Rectal smooth muscle tissue (tissue), 1 donor: Measurements from ENCODE around the gene AXIN2.
"Not testable (repeated sequence)": the region's sequence is repeated elsewhere in the genome, so short reads cannot be mapped to it uniquely, and the experiment has no call there.

Source experiments
- H3K27ac ChIP-seq: one replicate; pipeline ENCODE4 v1.7.0; 2013; ENCODE audit warnings: low read depth, low read length, inconsistent platforms
- H3K27me3 ChIP-seq: one replicate; pipeline ENCODE4 v1.7.0; 2013; ENCODE audit warnings: low read length; ENCODE audit not compliant: control insufficient read depth, insufficient read depth
- H3K36me3 ChIP-seq: one replicate; pipeline ENCODE4 v1.7.0; 2013; ENCODE audit warnings: low read length; ENCODE audit not compliant: control insufficient read depth, insufficient read depth
- H3K4me1 ChIP-seq: one replicate; pipeline ENCODE4 v1.7.0; 2013; ENCODE audit warnings: low read length; ENCODE audit not compliant: control insufficient read depth, insufficient read depth
- H3K4me3 ChIP-seq: one replicate; pipeline ENCODE4 v1.7.0; 2013; ENCODE audit warnings: low read length
- H3K9ac ChIP-seq: one replicate; pipeline ENCODE4 v1.7.0; 2013; ENCODE audit warnings: low read length

The AXIN2 gene

GRCh38 chr17:65514082-65514481 is 47.4 kb downstream of the AXIN2 start:
- Histone ChIP-seq H3K36me3 (no peaks in the 10 kb centered on the region), H3K9ac (no peak overlapping the region), H3K27me3 (no peaks in the 10 kb centered on the region), H3K4me3 (no peak overlapping the region), H3K4me1 (peaks cover 7% of the 10 kb centered on the region), H3K27ac (no peak overlapping the region)

GRCh38 chr17:65511316-65511715 is 50.1 kb downstream of the AXIN2 start:
- H3K36me3 ChIP-seq, result no peaks in the 10 kb centered on the region
- no peak overlapping the region for H3K9ac ChIP-seq
- H3K4me1 ChIP-seq, result peaks cover 7% of the 10 kb centered on the region
- no peak overlapping the region for H3K4me3 ChIP-seq
- H3K27me3 ChIP-seq, result no peaks in the 10 kb centered on the region
- H3K27ac ChIP-seq, result no peak overlapping the region

GRCh38 chr17:65509032-65509431 is 52.4 kb downstream of the AXIN2 start:
- H3K4me1 ChIP-seq, result no peaks in the 10 kb centered on the region
- no peak overlapping the region for H3K4me3 ChIP-seq
- H3K36me3 ChIP-seq, result no peaks in the 10 kb centered on the region
- no peak overlapping the region for H3K27ac ChIP-seq
- H3K9ac ChIP-seq, result no peak overlapping the region
- no peaks in the 10 kb centered on the region for H3K27me3 ChIP-seq

DNA sequence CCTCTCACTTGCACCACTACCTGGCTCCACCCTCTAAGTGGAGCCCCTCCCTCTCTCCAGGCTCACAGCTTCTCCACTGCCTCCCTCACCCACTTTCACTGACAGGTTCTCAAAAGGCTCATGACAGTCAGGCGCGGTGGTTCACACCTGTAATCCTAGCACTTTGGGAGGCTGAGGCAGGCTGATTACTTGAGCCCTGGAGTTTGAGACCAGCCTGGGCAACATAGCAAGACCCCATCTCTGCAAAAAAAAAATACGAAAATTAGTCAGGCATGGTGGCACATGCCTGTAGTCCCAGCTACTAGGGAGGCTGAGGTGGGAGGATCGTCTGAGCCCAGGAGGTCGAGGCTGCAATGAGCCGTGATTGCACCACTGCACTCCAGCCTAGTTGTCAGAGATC is 56.8 kb downstream of the AXIN2 start:
- not testable (repeated sequence) for H3K4me1 ChIP-seq, H3K9ac ChIP-seq, H3K27ac ChIP-seq, H3K4me3 ChIP-seq, H3K27me3 ChIP-seq, H3K36me3 ChIP-seq

DNA sequence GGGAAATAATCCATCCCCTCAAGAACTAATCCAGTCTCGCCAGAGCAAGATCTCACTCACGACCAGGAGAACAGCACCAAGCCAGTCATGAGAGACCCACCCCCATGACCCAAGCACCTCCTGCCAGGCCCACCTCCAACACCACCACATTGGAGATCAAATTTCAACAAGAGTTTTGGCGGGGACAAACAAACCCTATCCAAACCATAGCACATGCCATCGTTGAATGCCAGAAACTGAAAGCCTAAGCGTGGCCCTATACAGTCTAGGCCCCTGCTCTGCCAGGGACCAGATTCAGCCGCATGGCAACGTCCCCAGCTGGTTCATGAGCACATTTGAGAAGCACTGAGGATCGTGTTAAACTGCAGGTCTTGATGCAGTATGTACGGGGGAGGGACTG is 57.3 kb downstream of the AXIN2 start:
- no peaks in the 10 kb centered on the region for H3K27me3 ChIP-seq
- no peak overlapping the region for H3K27ac ChIP-seq
- H3K9ac ChIP-seq, result no peak overlapping the region
- no peaks in the 10 kb centered on the region for H3K4me1 ChIP-seq
- H3K36me3 ChIP-seq, result no peaks in the 10 kb centered on the region
- H3K4me3 ChIP-seq, result no peak overlapping the region

DNA sequence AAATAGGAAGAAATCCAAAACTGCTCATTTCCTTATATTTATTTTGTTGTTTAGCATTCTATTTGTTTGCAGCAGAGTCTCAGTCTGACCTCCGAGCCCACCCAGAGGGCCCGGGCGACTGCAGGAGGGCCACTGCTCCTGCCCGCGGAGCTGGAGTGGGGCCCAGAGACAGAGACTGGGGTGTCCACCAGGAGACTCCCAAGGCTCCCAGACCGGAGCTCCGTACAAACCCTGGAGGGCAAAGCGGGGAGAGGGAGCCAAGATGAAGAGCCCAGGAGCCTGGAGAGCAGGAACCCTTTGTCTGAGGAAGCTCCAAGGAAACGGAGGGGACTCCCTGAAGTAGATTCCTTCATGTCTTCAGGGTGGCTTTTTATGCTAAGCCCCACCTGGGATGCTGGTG is 57.9 kb downstream of the AXIN2 start:
- no peaks in the 10 kb centered on the region for H3K27me3 ChIP-seq

DNA sequence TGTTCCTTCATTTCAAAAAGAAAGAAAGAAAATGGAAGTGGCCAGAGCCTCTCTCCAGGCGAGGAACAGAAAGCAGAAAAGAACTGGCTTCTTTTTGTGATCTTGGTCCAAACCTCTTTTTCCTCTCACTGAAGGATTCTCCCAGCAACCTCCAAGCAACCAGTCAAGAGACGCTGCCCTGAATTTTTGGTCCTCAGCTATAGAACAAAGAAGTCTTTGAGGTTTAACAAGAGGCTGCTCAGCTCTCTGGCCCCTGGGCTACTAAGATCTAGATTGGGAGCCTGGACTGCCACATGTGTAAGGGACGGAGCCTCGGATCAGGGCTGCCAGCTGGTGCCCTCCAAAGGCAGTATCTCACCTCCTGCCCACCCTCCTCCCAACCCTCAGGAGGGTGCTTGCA is 62.6 kb downstream of the AXIN2 start:
- Histone ChIP-seq H3K27ac (no peak overlapping the region), H3K27me3 (no peaks in the 10 kb centered on the region), H3K4me1 (no peaks in the 10 kb centered on the region), H3K4me3 (no peak overlapping the region), H3K36me3 (no peaks in the 10 kb centered on the region), H3K9ac (no peak overlapping the region)

More for the DNA sequence above, 57.9 kb downstream of the AXIN2 start:
- H3K4me1 ChIP-seq, result no peaks in the 10 kb centered on the region
- no peak overlapping the region for H3K4me3 ChIP-seq
- H3K36me3 ChIP-seq, result no peaks in the 10 kb centered on the region
- H3K9ac ChIP-seq, result no peak overlapping the region
- H3K27ac ChIP-seq, result no peak overlapping the region

DNA sequence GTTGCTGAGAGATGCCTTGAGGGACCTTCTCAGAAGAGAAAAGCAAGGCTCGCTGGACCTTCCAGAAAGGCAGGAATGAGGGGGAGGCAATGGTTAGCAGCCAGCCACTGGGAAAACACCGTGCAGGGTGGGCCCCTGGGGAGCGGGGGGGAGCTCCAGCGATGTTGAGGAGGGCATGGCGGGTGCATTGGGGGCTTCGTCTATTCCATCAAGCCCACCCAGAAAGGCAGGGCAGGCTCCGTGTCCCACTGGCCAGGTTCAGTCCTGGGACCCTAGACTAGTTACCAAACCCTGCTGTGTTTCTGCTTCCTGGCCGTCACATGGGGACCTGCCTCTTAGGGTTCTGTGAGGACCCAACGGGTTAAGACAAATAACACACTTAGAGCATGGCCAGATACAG is 64.6 kb downstream of the AXIN2 start:
- Histone ChIP-seq H3K9ac (no peak overlapping the region), H3K27ac (no peak overlapping the region), H3K4me1 (no peaks in the 10 kb centered on the region), H3K27me3 (no peaks in the 10 kb centered on the region), H3K36me3 (no peaks in the 10 kb centered on the region), H3K4me3 (no peak overlapping the region)

DNA sequence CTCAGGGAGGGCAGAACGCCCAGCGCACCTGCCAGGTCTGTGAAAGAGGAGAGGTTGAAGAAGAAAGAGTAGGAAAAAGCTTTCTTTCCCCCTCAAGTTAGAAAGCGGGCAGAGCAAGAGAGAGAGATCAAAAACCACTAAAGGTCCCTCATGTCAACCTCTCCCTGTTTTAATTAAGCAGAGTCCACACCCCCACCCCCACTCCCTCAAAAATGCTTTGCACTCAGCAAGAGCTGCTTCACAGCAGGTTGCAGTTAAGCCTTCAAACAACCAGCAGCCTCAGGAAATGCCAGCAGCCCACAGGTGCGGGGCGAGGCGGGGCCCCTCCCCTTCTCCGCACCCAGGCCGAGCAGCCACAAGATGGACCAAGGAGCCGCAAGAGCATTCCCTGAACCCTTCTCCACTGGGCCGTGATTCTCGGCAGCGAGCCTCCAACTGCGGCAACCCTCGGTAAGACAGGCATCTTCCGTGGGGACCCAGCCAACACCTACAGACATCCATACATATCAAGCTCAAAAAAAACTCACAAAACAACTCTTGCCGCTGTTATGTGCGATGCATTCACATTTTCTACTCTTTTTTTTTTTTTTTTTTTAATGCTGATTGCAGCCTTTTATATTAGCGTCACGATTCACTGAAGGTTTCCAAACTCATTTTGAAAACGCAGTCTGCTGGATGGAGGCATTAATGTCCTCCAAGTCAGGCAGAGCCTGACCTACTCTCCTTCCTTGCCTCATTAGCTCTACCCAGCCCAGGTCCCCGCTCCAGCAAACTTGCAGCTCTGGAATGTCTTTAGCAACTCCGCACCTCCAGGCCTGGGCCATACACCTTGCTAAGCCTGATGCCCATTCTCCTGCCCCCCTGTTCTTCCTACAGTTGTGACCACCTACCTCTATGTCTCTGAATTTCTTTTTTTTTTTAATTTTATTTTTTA is 66.1 kb downstream of the AXIN2 start:
- Histone ChIP-seq H3K4me3 (no peak overlapping the region), H3K4me1 (no peaks in the 10 kb centered on the region), H3K27ac (no peak overlapping the region), H3K9ac (no peak overlapping the region), H3K36me3 (no peaks in the 10 kb centered on the region), H3K27me3 (no peaks in the 10 kb centered on the region)

DNA sequence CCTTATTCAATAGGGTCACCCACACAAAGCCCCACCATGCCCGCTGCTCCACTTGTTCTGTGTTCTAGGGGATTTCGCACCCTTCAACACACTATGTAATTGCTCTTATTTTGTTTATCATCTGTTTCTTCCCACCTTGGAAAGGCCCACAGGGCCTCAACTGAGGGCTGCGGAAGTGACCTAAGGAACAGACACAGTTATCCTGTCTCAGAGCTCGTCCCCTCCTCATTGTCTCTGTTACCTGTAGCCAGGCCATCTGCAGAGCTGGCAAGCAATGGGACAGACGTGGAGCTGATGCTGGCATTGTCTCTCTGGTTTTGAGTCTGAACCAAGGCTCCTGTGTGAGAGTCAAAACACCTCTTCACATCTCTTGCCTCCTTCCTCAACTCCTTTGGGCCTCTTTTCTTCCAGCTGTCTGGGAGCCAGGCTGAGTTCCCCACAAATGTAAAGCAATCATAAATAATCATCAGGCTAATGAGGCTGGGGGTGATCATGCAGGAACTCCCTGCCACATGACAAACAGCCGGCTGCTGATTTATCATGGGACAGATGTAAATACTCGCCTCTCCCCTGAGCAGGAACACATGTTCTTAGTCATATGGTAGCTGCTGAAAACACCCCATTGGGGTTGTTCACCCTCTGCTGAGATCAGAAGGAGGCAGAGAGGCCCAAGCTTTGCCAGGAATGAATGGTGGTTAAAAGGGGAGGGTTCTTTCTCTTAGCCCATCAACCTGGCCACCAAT is 71.9 kb downstream of the AXIN2 start:
- no peak overlapping the region for H3K9ac ChIP-seq
- no peaks in the 10 kb centered on the region for H3K4me1 ChIP-seq
- no peak overlapping the region for H3K4me3 ChIP-seq
- H3K27me3 ChIP-seq, result no peaks in the 10 kb centered on the region
- H3K36me3 ChIP-seq, result no peaks in the 10 kb centered on the region
- no peak overlapping the region for H3K27ac ChIP-seq

DNA sequence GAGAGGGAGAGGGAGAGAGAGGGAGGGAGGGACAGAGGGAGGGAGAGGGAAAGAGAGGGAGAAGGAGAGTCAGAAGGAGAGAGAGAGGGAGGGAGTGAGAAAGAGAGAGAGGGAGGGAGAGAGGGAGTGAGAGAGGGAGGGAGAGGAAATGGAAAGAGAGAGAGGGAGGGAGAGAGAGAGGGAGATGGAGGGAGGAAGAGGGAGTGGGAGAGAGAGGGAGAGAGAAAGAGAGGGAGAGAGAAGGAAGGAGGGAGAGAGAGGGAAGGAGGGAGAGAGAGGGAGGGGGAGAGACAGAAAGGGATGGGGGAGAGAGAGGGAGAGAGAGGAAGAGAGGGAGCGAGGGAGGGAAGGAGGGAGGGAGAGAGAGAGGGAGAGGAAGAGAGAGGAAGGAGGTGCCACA is 72.8 kb downstream of the AXIN2 start:
- no peaks in the 10 kb centered on the region for H3K36me3 ChIP-seq
- no peaks in the 10 kb centered on the region for H3K4me1 ChIP-seq
- no peak overlapping the region for H3K4me3 ChIP-seq
- H3K27me3 ChIP-seq, result no peaks in the 10 kb centered on the region
- H3K9ac ChIP-seq, result no peak overlapping the region
- no peak overlapping the region for H3K27ac ChIP-seq

DNA sequence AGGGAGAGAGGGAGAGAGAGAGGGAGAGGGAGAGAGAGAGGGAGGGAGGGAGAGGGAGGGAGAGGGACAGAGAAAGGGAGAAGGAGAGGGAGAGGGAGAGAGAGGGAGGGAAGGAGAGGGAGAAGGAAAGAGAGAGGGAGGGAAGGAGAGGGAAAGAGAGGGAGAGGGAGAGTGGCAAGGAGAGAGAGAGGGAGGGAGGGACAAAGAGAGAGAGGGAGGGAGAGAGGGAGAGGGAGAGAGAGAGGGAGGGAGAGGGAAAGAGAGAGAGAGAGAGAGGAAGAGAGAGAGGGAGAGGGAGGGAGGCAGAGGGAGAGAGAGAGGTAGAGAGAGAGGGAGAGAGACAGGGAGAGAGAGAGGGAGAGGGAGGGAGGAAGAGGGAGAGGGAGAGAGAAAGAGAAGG is 73.5 kb downstream of the AXIN2 start:
- no peaks in the 10 kb centered on the region for H3K36me3 ChIP-seq
- H3K27ac ChIP-seq, result no peak overlapping the region
- H3K4me1 ChIP-seq, result no peaks in the 10 kb centered on the region

More for the DNA sequence above, 73.5 kb downstream of the AXIN2 start:
- Histone ChIP-seq H3K4me3 (no peak overlapping the region), H3K9ac (no peak overlapping the region), H3K27me3 (no peaks in the 10 kb centered on the region)
